NK-92 treated with Interleukin-12 subunit alpha and Interleukin-12 subunit beta, amount 100 ng/mL, for 24 hours (cell line): ENCODE measurements around the gene HSPA8.

Experiments used
- DNase-seq: peaks from one replicate; lab custom pipeline; 2025; lab: John Stamatoyannopoulos, UW

HSPA8 gene

DNA sequence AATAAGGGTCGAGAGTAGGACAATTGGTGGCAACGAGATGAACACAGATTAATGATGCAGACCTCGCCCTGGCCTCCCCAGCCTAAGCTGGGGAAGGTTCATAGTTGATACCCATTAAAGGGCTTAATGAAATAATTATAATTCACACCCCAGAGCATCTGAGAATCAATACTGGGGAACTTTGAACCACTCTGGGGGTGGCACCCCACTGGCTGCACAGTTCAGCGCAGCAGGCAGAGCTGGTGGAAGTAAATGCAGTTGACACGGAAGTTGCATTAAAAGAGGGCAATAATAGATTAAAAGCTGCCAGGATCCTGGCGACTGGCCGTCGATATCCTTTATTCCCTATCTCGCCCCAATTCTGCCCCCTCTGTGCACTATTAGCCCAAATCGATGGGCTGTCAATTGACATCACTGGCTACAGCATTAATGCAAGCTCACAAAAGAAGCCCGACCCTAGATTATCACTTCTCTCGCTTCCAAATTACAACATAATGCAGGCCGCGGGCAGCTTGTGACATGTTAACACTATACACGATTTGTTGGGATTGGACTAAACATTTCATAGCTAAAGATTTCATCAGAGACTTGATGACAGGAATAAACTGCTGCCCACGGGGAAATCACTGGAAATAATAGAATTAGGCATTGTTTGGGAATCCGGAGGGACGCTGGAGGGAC is 14.5 kb downstream of the HSPA8 start:
- no peak for DNase-seq

DNA sequence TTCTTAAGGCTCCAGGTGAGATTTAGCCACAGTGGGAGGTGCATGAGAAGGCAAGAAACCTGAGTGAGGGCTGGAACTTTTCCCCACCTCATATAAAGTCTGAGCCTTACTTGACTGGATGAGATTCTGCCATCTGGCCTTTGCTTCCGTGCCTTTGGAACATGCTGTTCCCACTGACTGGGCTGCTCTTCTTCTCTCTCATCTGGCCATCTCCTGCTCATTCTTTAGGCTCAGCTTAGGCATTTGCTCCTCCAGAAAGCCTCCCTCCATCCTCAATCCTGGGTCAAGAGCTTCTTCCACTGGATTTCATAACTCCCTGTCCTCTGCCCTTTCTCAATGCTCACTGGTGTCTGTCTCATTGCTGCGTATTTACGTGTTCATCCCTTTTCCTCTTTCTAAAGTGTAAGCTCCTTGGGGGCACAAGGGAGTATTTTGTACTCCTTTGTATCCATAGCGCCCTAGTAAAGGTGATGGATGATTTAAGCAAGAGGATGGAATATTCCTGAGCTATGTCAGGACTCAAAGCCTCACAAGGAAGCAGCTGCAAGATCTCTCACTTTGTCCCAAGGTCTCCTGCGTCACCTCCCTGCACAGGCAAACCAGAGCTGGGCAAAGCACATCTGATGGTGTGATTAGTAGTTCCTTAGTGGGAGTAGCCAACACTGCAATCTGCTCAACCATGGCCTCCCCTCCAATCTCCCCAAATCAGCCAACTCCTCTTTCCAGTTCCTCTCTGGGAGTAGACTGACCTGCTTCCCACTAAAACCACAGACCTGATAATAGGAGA is 15.3 kb downstream of the HSPA8 start:
- no peak for DNase-seq

DNA sequence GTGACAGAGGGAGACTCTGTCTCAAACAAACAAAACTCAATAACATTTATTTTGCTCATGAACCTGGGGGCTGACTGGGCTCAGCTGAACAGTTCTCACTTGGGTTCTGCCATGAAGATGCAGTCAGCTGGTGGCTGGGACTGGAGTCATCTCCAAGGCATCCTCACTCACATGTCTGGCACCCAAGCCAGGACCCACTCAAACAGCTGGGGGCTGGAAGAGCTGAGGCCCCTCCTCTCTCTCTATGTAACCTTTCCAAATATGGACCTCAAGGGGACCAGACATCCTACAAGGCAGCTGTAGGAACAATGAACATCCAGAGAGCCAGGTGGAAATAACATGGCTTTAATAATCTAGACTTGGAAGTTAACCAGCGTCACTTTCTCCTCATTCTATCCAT is 16.8 kb downstream of the HSPA8 start:
- DNase-seq: no peak

DNA sequence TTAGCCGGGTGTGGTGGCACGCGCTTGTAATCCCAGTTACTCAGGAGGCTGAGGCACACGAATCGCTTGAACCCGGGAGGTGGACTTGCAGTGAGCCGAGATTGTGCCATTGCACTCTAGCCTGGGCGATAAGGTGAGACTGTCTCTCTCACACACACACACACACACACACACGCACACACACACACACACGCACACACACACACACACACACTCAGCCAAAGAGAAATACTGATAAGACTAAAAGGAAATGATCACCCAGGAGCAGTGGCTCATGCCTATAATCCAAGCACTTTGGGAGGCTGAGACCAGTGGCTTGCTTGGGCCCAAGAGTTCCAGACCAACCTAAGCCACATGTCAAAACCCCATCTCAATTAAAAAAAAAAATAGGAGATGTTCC is 20.8 kb downstream of the HSPA8 start:
- no peak for DNase-seq

DNA sequence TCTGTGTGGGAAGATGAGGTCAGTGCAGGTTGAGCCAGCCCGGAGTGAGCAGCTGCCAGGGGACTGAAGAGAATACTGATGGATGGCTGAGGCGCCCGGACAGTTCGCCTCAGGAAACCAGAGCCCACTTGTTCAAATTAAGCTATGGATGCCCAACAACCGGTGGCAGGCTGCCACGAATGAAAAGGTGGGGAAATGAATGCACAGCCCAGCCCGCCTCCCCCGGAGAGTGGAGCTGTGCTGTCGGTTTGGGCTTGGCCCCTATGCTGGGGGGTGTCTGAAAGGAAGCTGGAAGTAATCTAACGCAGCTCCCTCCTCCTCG is 21.9 kb downstream of the HSPA8 start:
- DNase-seq: no peak

DNA sequence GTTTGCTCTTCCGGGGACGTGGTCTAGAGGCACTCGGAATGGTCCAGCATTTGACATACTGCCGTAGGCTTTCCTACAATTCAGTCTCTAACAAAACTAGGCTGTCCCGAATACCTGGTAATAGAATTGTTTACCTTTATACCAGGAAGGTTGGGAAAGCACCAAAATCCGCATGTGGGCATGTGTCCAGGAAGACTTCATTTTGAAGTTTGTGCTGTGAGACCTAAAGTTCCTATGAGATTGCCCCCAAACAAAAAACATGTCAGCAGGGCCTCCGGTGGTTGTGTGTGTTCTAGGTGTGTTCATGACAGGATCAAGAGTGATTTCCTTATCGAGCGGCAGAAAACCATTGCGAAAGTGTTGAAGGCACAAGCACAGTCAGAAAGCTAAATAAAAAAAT is 26.1 kb downstream of the HSPA8 start:
- no peak for DNase-seq

DNA sequence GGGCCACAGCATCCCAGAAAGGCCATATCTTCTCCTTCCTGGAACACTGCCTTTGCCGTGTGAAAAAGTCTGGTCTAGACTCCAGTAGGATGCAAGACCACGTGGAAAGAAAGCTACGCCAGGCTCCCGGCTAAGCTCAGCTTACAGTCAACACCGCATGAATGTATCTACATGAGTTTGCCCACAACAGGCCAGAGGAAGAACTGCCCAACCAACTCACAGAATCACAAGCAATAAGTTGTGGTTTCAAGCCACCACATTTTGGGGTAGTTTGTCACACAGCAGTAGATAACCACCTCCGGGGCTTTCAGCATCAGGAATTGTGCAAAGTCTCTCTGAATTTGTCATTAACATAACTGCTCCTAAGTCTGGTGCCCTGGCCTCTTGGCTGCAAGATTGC is 27.3 kb downstream of the HSPA8 start:
- peak; percentile 17 for DNase-seq

DNA sequence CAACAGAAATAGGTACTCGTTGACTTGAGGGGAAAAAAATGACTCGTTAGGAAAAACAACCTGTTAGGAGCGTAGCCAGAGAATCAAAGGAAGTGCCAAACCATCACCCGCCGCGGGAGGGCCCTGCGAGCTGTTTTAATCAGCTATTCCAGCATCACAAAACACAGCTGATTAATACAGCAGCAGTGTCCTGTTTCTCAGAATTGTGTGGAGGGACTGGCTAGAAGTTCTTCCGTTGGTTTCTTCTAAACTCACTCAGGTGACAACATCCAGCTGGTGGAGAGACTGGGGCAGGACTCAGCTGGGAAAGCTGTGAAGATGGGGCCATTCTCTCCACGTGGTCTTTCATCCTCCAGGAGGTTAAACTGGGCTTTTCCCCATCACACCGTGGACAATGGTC is 28.0 kb downstream of the HSPA8 start:
- DNase-seq: no peak

DNA sequence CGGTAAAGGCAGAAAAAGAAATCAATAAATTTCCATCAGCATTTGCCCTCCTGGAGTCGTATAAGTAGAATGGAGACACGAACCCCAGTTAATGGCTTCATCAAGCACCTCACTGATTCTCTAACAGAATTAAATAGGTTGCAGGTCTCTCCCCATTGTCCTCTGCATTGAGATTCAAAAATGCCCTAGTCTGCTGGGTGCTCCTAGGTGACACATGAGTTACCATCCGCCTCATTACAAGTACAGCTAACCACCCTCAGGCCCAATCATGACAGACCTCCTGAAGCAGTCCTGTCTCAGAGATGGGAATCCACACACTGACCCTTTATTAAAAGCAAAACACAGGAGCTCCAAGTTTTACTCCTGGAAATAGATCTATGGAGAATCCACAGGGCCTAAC is 31.4 kb downstream of the HSPA8 start:
- DNase-seq: no peak

DNA sequence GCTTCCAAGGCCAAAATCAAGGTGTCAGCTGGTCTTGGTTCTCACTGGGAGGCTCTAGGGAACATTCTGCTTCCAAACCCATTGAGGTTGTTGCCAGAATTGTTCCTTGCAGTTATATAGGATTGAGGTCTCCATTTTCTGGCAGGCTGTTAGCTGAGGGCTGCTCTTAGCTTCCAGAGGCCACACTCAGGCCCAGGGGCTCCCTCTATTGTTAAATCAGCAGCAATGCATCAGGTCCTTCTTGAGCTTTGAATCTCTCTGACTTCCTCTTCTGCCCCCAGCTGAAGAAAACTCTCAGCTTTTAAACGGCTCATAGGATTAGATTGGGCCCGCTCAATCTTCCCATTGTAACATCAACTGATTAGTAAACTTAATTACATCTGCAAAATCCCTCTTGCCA is 41.0 kb downstream of the HSPA8 start:
- DNase-seq: no peak

DNA sequence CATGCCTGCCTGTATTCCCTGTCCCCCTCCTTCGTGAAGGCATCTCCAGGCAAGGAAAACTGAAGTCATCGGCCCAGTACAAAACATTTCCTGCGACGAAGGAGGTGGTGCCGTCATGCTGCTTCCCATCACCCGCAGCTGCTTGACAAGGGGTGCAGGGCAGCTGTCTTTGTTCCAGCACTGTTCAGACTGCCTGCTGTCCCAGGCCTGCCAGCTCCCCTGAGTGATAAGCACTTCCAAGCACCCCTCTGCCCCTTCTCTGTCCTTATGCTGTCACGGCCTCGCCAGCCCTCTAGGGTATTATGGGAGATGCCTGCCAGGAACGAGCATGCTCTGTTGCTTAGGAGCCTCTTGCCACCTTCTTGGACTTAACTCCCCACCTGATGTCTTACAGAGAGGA is 43.2 kb downstream of the HSPA8 start:
- DNase-seq: no peak

DNA sequence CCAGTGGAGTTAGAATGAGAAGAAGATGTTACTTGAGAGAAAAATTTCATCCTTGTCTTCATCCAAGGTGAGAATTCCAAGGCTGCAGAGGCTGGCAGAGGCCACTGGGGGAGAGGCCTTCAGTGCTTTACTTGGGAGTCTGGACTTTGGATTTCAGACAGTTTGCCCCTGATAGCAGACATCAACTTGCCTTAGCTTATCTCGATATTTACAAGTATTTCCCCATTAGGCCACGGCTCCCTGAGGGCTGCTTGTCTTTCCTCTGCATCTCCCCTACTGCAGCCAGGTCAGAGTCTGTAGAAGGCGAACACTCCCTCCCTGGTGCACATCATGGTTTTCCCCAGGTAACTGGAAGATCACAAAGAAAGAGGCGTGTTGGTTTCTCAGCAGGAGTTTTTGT is 50.4 kb downstream of the HSPA8 start:
- no peak for DNase-seq
